ENCODE measurements around the gene ZNHIT2. TPM values are rescaled to one million over a fixed set of nuclear protein-coding genes. Genes with fewer than 3 reads are reported as not detected.
A peak's percentile ranks its signal among the peaks of the same experiment; 100 is the strongest.

The ZNHIT2 gene
- total and polyA plus RNA-seq, 2 of the 13 experiments (the other 11 are each of a cell fraction or from before 2014, with no cell fraction given), result 1.1 to 6.5 TPM

DNA sequence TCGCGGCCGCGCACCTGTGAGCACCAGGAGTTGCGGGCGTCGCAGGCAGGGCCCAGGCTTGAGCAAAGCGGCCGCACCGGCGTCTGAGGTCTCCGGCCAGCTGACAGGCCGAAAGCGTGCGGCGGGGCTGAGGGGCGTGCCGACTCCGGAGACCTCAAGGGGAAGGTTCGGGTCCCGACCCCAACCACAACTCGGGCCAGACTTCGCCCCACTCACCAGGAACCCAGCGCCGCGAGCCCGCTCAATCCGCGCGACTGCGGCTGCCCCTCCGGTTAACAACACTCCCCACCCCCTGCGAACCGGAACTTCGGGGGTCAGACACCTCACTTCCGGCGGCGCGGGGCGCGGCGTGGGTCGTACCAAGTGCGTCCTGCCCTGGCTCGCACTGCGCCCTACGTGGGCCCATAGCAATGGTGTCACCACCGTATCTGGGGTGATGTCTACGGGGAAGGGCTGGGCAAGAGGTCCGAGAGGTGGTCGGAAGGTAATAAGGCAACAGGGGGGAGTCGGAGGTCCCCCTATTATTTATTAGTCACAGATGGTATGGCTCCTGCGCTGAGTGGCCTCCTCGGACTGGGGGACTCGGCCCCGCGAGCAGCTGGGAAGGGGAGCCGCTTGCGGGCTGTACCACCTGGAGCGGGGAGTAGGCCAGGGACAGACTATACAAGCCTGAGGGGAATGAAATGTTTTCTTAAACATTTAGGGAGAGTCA is 16.9 kb upstream of the ZNHIT2 start, which contains the start of gene SYVN1 (continued):
- TF ChIP-seq, protein P1, sequence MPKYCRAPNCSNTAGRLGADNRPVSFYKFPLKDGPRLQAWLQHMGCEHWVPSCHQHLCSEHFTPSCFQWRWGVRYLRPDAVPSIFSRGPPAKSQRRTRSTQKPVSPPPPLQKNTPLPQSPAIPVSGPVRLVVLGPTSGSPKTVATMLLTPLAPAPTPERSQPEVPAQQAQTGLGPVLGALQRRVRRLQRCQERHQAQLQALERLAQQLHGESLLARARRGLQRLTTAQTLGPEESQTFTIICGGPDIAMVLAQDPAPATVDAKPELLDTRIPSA (CRISPR knock-in tag; IDR thresholded peaks at IDR 0.05; ENCODE audit: borderline replicate concordance), result no peak
- TF ChIP-seq, protein P2, sequence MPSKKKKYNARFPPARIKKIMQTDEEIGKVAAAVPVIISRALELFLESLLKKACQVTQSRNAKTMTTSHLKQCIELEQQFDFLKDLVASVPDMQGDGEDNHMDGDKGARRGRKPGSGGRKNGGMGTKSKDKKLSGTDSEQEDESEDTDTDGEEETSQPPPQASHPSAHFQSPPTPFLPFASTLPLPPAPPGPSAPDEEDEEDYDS (CRISPR knock-in tag; IDR thresholded peaks at IDR 0.05), result peak; percentile 77
- TF ChIP-seq MED1 (CRISPR knock-in tag; IDR thresholded peaks at IDR 0.05), result peak; percentile 60; the same call in 1 of the 2 replicates
- TF ChIP-seq, protein P3, sequence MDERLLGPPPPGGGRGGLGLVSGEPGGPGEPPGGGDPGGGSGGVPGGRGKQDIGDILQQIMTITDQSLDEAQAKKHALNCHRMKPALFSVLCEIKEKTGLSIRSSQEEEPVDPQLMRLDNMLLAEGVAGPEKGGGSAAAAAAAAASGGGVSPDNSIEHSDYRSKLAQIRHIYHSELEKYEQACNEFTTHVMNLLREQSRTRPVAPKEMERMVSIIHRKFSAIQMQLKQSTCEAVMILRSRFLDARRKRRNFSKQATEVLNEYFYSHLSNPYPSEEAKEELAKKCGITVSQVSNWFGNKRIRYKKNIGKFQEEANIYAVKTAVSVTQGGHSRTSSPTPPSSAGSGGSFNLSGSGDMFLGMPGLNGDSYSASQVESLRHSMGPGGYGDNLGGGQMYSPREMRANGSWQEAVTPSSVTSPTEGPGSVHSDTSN (CRISPR knock-in tag; IDR thresholded peaks at IDR 0.05), result peak; percentile 18; the same call in 1 of the 2 replicates
- TF ChIP-seq HOXA7 (CRISPR knock-in tag; IDR thresholded peaks at IDR 0.05), result no peak
- TF ChIP-seq ZNF282 (IDR thresholded peaks at IDR 0.05; ENCODE audit: partially characterized antibody), result no peak
- no peak for TF ChIP-seq SMARCC2 (IDR thresholded peaks at IDR 0.05)
- TF ChIP-seq ZNF12 (CRISPR knock-in tag; IDR thresholded peaks at IDR 0.05), result no peak
- TF ChIP-seq, protein P4, sequence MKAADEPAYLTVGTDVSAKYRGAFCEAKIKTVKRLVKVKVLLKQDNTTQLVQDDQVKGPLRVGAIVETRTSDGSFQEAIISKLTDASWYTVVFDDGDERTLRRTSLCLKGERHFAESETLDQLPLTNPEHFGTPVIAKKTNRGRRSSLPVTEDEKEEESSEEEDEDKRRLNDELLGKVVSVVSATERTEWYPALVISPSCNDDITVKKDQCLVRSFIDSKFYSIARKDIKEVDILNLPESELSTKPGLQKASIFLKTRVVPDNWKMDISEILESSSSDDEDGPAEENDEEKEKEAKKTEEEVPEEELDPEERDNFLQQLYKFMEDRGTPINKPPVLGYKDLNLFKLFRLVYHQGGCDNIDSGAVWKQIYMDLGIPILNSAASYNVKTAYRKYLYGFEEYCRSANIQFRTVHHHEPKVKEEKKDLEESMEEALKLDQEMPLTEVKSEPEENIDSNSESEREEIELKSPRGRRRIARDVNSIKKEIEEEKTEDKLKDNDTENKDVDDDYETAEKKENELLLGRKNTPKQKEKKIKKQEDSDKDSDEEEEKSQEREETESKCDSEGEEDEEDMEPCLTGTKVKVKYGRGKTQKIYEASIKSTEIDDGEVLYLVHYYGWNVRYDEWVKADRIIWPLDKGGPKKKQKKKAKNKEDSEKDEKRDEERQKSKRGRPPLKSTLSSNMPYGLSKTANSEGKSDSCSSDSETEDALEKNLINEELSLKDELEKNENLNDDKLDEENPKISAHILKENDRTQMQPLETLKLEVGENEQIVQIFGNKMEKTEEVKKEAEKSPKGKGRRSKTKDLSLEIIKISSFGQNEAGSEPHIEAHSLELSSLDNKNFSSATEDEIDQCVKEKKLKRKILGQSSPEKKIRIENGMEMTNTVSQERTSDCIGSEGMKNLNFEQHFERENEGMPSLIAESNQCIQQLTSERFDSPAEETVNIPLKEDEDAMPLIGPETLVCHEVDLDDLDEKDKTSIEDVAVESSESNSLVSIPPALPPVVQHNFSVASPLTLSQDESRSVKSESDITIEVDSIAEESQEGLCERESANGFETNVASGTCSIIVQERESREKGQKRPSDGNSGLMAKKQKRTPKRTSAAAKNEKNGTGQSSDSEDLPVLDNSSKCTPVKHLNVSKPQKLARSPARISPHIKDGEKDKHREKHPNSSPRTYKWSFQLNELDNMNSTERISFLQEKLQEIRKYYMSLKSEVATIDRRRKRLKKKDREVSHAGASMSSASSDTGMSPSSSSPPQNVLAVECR (CRISPR knock-in tag; IDR thresholded peaks at IDR 0.05; ENCODE audit: borderline replicate concordance), result peak; percentile 90; the same call in 1 of the 2 replicates
- 0 out of 2 replicates have a peak, but pooled peaks have one; percentile 38 for TF ChIP-seq ZNF317 (CRISPR knock-in tag; IDR thresholded peaks at IDR 0.05)
- TF ChIP-seq, protein P5, sequence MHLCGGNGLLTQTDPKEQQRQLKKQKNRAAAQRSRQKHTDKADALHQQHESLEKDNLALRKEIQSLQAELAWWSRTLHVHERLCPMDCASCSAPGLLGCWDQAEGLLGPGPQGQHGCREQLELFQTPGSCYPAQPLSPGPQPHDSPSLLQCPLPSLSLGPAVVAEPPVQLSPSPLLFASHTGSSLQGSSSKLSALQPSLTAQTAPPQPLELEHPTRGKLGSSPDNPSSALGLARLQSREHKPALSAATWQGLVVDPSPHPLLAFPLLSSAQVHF (CRISPR knock-in tag; IDR thresholded peaks at IDR 0.05), result 0 out of 2 replicates have a peak, but pooled peaks have one; percentile 36
- TF ChIP-seq ZNF746 (CRISPR knock-in tag; IDR thresholded peaks at IDR 0.05), result no peak
- TF ChIP-seq MZF1 (CRISPR knock-in tag; IDR thresholded peaks at IDR 0.05; ENCODE audit: borderline replicate concordance), result no peak
- TF ChIP-seq, protein P6, sequence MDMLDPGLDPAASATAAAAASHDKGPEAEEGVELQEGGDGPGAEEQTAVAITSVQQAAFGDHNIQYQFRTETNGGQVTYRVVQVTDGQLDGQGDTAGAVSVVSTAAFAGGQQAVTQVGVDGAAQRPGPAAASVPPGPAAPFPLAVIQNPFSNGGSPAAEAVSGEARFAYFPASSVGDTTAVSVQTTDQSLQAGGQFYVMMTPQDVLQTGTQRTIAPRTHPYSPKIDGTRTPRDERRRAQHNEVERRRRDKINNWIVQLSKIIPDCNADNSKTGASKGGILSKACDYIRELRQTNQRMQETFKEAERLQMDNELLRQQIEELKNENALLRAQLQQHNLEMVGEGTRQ (IDR thresholded peaks at IDR 0.05; ENCODE audit: low read depth, low read length), result no peak
- TF ChIP-seq, protein P6 (CRISPR knock-in tag; IDR thresholded peaks at IDR 0.05; ENCODE audit: borderline replicate concordance), result no peak; the same call in 1 of the 2 replicates
- TF ChIP-seq GATAD1 (CRISPR knock-in tag; IDR thresholded peaks at IDR 0.05), result peak; percentile 92
- TF ChIP-seq BHLHE40 (IDR thresholded peaks at IDR 0.05; ENCODE audit: low read length), result peak; percentile 90
- no peak for TF ChIP-seq TMF1 (CRISPR knock-in tag; IDR thresholded peaks at IDR 0.05; ENCODE audit: low read depth)
- TF ChIP-seq ZNF552 (CRISPR knock-in tag; IDR thresholded peaks at IDR 0.05; ENCODE audit: borderline replicate concordance), result peak; percentile 75; the same call in 1 of the 2 replicates
- TF ChIP-seq SMAD1 (CRISPR knock-in tag; IDR thresholded peaks at IDR 0.05; ENCODE audit: borderline replicate concordance, low read depth), result no peak
- TF ChIP-seq MEF2D (CRISPR knock-in tag; IDR thresholded peaks at IDR 0.05), result no peak
